GM20431 (cell line): Measurements from ENCODE around the gene SNX30.

Experiments used
- in situ Hi-C: fragments of 300-500 bp; cut with MseI, MboI; formaldehyde crosslinking; loops from one replicate; pipeline ENCODE4 v1.15.0; 2020; ENCODE audit warnings: low sequenced_read_pairs; ENCODE audit not compliant: unreplicated experiment

Gene SNX30

GRCh38 chr9:112869917-112870316 lies 119.4 kb downstream of the SNX30 start:
- in situ Hi-C loops, result no loop called here

DNA sequence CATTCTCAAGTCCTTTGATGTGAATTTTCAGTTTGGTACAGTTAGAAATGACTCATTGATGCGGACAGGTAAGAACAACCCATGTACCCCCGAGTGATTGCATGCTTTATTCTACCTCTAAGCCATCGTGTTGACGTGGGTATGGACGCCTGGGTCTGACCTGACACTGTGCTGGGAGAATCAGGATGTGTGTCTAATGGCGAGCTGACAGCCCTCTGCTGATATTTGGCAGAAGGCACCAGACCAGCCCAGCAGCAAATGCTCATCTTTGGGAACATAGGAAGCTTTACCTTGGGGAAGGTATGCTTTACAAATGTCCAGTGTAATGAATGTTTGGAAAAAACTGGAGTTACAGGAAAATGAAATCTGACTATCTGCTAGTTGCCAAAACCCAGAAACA lies 120.0 kb downstream of the SNX30 start:
- in situ Hi-C loops, result no loop called here

DNA sequence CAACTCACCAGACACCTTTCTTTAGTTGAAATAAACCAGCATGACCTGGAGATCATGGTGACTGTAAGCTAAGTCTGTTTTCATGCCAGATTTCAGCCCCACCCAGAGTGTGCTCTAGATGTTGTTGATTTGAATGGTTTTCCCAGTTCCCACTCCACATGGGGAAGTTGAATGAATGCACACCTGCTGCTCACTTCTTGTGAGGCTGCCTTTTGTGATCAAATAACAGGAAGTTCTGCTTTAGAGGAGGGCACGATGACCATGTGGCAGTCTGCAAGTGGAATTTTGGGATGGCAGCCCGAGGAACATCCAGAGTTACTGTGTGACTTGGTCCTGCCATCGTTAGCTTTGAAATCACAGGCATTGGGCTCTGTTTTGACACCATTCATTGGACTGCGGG lies 121.5 kb downstream of the SNX30 start:
- in situ Hi-C loops, result no loop called here

GRCh38 chr9:112873773-112874405 lies 123.3 kb downstream of the SNX30 start:
- in situ Hi-C loops, result no loop called here

- in situ Hi-C loops, result no loop called here
Observed at GRCh38 chr9:112878752-112879151, 128.2 kb downstream of the SNX30 start.

DNA sequence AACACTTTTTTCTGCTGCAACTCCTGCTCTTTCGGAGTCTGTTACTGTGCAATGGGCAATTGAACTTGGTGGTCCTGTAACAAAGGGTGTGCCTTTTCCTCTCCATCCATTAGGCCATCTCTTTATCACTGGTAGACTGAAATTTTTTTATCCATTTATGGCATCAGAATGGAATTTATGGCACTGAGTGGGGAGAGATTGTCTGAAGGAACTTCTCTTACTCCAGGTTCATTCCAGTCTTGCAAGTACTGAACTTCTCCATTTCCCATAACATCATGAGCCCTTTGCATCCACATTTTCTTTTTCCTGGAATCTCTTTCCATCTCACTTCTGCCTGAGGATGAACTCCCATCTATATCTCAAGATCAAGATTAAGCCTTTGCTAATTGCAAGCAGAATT lies 130.1 kb downstream of the SNX30 start:
- in situ Hi-C loops, result no loop called here

DNA sequence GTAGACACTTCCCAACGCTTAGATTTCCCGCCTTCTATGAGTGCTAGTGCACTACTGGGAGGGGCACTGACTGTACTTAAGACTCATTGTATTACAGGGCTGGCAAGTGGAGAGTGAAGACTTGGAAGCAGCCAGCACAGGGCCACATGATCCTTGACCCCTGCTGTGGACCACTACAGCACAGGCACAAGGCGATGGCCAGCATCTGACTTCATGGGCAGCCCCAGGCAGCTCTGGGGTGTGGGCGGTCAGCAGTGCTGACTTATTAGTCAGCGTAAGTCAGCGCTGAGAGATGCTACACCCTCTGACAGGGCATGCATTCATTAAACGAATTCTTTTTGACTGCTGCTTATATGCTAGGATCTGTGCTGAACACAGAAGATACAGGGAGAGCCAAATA lies 130.8 kb downstream of the SNX30 start:
- in situ Hi-C loops, result no loop called here

- in situ Hi-C loops, result no loop called here
Observed at GRCh38 chr9:112884101-112884500, 133.5 kb downstream of the SNX30 start.

DNA sequence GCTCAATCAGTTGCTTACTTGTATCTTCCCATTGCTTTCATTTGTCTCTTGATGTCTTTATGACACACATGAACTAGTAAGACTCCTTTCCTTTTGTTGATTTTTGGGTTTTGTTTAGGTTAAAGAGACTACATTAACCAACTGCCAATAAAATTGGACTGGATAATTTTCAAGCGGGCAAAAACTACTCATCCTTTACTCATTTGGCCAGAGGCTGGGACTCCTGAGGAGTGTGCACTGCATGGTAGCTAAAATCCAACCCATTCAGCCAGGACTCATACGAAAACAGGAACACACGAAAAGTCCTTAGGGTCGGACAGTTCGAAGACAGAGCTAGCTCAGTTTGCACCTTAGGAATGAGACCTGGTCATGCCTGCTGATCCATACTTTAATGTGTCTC lies 134.2 kb downstream of the SNX30 start:
- in situ Hi-C loops, result no loop called here

- in situ Hi-C loops, result no loop called here
Observed at GRCh38 chr9:112885324-112885723, 134.8 kb downstream of the SNX30 start.

- in situ Hi-C loops, result no loop called here
Observed at GRCh38 chr9:112886351-112886750, 135.8 kb downstream of the SNX30 start.

DNA sequence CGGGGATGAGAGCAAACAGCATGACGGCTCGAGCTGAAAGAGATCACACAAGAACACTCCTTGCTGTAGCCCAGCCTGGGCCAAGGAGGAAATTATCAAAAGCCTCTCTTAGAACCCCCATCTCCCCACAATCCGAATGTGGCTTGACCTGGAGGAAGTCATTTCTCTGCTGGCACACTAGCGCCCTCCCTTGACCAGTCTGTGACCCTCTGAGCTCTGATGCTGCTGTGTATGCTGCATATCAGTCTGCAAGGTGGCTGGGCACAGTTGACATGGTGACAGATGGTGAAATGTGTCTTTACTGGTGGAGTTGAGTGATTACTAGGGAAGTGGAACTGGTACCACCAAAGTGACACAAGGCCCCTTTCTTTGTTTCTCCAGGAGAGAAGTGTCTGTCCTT lies 136.8 kb downstream of the SNX30 start:
- in situ Hi-C loops, result no loop called here

GRCh38 chr9:112890106-112891081 lies 139.8 kb downstream of the SNX30 start, which contains the start of gene SLC46A2:
TSS of gene SLC46A2 (minus strand) at chr9:112890876. CDS start at chr9:112890681, 195 bp downstream.
- in situ Hi-C loops, result no loop called here

DNA sequence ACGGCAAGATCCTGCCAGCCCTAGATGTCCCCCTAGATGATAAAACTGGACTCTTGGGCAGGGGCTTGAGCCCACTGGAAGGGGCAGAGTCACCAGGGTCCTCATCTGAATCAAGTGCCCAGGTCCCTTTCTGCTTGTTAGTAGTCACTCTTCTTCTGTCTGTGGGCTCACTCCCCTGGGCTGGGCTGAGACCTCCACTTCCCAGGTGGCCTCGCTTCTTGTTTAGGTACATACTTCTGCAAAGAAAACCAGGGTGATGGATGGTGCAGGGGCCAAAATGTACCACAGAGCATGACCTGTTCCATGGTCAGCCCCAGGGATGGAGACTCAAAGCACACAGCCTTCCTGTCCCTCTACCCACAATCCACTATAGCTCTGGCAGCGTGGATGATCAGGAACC lies 141.0 kb downstream of the SNX30 start:
- in situ Hi-C loops, result no loop called here

- in situ Hi-C loops, result no loop called here
Observed at GRCh38 chr9:112892981-112893380, 142.4 kb downstream of the SNX30 start.

DNA sequence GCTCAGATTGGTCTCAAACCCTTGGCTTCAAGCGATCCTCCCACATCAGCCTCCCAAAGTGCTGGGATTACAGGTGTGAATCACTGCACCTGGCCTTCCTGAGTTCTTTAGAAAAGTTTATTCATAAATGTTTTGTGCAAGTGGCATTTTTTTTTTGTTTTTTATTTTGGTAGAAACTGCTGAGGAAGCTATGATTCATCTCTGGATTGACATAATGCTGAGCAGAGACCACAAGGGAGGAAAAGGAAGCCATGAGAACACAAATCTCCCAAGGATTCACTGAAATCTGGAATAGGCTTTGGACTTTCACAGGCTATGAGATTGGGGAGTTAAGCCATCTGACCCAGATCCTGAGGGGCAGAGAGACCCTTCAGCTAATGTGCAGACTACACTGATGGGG lies 143.5 kb downstream of the SNX30 start:
- in situ Hi-C loops, result no loop called here

- in situ Hi-C loops, result no loop called here
Observed at GRCh38 chr9:112894699-112895098, 144.1 kb downstream of the SNX30 start.

DNA sequence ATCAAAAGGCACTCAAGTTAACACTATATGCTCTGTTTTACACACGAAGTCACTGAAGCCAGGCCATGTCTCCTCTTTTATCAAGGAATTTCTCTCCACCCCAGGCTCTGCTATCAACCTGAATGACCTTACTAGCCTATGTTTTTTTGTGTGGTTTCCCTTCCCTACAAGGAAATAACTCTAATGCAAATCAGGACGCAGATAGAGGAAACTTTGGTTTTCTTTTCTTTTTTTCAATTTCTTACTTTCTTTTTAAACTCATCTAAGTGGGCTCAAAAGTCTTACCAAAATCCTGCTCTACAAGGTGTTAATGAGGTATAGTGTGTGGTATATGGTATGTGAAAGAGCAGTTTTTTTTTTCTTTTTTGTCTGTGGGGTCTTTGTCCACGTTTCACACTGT lies 145.6 kb downstream of the SNX30 start:
- in situ Hi-C loops, result no loop called here

DNA sequence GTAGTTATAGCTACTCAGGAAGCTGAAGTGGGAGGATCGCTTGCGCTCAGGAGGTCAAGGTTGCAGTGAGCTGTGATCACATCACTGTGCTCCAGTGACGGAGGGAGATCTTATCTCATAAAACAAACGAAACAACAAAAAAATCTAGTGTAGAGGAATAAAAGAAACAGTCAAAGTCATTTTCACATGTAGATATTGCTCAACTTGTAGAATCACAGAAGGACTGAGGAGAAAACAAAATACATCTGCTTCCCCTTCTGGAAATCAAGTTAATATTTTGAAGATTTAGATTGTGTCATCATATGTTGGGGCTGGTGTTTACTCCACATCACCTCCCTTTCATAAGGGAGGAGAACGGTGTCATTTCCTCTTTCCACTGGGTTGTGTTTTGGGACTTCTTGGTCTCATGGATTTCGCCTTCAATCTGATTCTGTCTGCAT lies 148.3 kb downstream of the SNX30 start:
- in situ Hi-C loops, result no loop called here

- in situ Hi-C loops, result no loop called here
Observed at GRCh38 chr9:112900488-112900887, 149.9 kb downstream of the SNX30 start.

- in situ Hi-C loops, result no loop called here
Observed at GRCh38 chr9:112900901-112901300, 150.3 kb downstream of the SNX30 start.
